Activated CD4-positive, CD25-positive, alpha-beta regulatory T cell treated with anti-CD3 and anti-CD28 coated beads, Interleukin-2, amount 50 U/mL, for 24 hours (primary cell): ENCODE data around the gene GLYATL3.

Experiments used
- ATAC-seq, 2 donors: fragments of 150-1000 bp; cut with Tn5 transposase; one replicate each; pipeline ENCODE4 v1.10.0; 2021; ENCODE audit warnings: mild to moderate bottlenecking in 1 of 2, moderate library complexity in 1 of 2

Gene GLYATL3

DNA sequence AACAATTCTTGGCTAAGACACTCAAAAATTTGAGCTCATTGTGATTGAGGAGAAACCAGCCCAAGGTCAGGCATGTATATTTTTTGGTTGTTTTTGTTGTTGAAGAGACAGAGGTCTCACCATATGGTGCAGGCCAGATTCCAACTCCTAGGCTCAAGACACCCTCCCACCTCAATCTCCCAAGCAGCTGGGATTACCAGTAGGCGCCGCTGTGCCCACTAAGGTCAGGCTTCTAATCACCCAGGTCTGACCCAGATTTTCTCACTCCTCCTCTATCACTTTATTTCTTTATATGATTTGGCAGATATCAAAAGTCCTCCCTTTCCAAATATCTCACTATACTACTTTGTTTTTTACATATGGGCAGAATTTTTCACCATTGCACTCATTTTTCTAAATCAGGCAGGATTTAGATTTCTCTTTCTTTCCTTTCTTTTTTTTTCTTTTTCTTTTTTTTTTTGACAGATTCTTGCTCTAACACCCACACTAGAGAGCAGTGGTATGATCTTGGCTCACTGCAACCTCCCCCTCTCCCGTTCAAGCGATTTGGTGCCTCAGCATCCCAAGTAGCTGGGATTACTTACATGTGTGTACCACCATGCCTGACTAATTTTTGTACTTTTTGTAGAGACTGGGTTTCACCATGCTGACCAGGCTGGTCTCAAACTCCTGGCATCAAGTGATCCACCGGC lies 49.0 kb downstream of the GLYATL3 start:
- no peak for ATAC-seq

DNA sequence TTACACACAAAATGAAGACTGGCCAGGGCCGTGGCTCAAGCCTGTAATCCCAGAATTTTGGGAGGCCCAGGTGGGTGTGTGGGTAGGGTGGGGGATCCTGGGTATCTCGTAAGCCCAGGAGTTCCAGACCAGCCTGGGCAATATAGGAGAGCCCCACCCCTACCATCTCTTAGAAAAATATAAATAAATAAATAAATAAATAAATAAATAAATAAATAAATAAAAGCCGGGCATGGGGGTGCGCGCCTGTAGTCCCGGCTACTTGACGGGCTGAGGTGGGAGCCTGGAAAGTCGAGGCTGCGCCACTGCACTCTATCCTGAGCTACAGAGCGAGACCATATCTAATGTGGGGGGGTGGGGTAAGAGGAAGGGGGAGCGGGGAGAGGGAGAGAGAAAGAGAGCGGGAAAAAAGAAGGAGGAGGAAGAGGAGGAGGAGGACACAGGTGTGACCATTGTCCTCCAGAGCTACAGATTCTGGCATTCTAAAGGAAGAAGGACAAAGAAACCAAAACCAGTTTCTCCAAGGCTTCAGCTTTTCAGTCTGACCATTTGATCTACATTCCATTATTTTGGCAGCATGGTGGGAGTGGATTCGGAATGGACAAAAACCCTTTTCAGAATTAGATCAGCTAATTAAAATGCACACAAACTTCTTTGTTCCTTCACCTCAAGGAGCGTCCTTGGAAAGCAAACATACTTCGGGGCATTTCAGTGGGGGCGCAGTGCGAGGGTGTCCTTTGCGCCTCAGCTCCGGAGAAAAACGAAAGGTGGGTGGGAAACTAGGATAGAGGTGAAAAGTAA lies 50.2 kb downstream of the GLYATL3 start:
- ATAC-seq: no peak

DNA sequence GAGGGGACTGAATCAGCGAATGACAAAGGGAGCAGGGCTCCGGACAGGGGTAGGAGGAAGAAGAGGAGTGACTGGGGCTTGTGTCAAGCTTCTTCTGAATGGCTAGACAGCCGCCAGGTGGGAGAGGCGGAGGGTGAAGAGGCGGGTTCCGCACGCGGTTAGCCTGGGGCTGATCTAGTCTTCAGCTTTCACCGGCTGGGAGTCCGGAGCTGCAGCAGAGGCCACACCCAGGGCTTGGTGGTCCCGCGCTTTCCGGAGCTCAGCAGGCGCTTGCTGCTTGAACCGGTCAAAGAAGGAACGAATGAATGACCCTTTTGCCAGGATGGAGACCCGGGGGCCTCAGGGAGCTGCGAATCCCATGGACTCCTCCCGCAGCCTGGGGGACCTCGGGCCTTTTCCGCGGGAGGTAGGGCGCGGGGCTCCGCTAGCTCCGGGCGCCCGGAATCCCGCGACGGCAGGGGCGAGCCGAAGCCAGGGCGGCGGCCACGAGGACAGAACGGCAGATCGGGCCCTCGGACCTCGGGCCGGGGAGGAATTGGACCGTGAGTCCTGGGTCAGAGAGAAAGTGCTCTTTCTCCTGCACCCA lies 50.9 kb downstream of the GLYATL3 start, which contains the start of gene C6orf141:
C6orf141 (plus strand) TSS at position 177 of the 586 bp plus-strand sequence; CDS start at position 302, 125 bp downstream.
- ATAC-seq: peak; percentile 36 to 48

DNA sequence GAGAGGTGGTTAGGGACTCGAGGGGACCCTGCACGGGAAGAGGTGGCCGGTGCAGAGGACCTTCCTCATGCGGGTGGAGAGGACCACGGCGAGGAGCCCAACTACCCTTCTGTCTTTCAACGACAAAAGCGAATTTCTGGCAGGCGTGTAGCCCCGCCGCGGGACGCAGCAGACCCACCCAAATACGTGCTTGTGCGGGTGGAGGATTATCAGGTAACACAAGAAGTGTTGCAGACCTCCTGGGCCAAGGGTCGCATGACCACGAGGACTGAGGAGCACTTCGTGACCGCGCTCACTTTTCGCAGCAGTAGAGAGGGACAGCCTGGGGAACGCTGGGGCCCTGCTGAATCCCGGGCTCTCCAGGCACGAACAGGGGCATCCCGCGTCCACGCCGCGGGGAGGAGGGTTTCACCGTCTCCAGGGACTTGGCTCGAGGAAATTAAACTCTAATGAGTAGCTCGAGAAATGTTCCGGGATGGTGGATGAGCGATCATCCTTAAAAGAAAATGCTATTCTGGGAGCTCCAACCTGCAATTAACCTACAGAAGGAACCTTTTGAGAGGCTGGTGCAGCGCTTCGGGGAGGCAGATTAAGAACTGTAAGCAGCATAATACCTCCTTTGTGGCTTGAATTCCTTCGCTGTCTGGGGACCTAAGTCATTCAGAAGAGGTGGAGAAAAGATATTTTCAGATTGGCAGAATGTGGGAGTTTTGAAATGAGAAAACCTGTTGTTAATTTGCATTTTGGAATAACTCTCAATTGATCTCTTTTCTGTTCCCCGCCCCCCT lies 51.5 kb downstream of the GLYATL3 start:
- peak in 1 of 2 donors; percentile 10 for ATAC-seq

DNA sequence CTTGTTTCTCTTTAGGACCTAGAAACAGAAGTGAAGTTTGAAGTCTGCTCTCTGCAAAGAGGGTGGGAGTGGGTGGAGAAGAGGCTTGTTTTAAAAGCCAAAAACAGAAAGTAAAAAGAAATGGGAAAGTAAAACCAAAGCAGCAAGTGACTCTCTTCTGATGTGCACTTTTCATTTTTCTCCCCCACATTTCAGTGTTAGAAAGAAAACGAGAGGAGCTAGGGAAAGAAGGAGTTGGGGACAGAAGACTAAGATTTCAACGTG lies 52.1 kb downstream of the GLYATL3 start:
- no peak for ATAC-seq

DNA sequence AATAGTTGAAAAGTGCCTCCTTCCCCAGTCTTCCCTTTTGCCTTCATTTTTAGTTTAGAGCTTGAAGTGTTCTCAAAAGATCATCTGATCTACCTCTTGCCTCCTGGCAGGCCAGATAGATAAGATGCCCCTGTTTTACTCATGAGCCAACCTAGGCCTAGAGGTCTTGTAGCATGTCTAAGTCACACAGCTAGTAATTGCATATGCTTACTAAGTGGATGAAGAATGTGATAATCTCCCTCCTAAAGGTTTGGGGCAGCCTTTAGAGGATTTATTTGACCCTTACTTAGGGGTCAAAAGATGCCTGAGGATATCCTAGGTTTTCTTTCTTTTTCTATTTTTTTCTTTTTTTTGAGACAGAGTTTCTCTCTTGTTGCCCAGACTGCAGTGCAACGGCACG lies 52.9 kb downstream of the GLYATL3 start:
- no peak for ATAC-seq

DNA sequence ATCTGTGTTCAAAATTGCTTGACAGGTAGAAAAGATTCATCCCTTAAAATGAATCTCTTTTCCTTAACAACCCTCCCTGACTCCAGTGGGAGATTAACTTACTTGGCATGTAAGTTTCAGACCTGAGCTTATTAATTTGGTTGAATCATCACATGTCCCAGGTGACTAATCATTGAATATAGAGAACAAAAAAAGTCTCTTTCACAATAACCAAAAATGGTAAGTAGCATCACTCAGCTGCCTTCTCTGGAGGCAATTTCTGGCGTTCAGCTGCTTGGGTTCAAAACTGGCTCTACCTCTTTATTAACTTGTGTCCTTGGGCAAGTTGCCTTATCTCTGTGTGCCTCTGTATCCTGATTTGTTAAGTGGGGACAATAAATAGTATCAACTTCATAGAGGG lies 53.7 kb downstream of the GLYATL3 start:
- ATAC-seq: no peak

DNA sequence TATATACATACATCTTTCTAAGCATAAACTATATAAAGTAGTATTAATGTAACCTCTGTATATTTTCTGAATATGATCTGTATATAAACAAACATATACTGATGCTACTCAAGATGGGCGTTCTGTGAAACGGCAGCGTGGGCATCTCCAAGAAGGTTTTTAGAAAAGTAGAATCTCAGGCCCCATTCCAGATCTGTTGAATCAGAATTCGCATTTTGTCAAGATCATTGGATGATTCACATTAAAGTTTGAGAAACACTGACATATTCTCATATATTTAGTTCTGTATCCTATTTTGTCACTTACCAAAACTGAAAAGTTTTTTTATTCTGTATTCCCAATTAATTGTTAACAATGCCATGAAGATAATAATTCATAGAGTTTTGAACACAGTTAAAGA lies 56.2 kb downstream of the GLYATL3 start:
- no peak for ATAC-seq

DNA sequence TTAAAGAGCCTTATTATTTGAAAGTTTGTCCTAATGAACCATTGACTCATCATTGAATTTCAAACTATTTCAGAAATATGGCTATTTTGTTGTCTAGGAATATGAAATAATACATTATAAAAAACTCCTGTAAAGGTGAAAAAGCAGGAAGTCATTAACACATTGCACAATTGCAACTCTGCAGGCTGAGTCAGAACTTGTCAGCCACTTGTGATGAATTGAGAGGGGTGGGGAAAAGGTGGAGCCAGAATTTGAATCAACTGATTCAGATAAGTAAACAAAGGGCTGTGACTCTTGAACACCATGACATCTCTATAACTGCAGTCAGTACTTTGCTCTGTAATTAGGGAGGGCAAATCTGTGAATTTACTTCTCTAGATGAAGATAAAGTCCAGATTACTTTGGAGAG lies 56.7 kb downstream of the GLYATL3 start:
- peak in 1 of 2 donors; percentile 45 for ATAC-seq

DNA sequence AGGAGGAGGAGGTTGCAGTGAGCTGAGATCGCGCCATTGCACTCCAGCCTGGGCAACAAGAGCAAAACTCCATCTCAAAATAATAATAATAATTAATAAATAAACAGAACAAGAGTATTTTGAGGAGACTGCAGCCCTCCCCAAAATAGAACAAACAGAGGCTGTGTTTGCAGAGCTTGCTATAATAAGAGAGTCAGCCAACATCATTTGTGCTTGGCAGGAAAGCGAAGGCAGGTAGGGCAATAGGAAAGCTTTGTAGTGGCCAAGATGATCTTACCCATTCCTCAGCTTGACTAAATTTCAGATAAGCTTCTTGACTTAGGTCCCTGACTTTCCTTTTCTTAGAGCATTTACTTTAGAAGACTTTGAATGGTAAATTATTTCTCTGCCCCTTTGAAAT lies 57.5 kb downstream of the GLYATL3 start:
- ATAC-seq: no peak

DNA sequence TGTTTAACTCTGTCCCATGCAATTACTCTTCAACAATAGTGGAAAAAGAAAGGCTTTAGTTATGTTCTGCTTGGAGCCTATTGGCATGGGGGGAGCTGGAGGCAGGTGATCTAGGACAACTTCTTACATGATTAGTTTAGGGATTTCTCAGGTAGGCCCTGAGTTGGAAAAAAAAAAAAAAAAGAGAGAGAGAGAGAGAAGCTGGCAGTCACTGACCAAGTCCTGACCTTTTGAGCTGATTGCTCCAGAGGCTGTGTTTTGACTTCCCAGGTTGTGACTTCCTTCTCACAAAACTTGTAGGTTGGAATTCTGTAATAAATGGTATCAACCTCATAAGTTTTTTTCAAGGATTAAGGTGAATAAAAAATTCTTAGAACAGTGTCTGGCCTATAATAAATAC lies 58.5 kb downstream of the GLYATL3 start:
- ATAC-seq: no peak

DNA sequence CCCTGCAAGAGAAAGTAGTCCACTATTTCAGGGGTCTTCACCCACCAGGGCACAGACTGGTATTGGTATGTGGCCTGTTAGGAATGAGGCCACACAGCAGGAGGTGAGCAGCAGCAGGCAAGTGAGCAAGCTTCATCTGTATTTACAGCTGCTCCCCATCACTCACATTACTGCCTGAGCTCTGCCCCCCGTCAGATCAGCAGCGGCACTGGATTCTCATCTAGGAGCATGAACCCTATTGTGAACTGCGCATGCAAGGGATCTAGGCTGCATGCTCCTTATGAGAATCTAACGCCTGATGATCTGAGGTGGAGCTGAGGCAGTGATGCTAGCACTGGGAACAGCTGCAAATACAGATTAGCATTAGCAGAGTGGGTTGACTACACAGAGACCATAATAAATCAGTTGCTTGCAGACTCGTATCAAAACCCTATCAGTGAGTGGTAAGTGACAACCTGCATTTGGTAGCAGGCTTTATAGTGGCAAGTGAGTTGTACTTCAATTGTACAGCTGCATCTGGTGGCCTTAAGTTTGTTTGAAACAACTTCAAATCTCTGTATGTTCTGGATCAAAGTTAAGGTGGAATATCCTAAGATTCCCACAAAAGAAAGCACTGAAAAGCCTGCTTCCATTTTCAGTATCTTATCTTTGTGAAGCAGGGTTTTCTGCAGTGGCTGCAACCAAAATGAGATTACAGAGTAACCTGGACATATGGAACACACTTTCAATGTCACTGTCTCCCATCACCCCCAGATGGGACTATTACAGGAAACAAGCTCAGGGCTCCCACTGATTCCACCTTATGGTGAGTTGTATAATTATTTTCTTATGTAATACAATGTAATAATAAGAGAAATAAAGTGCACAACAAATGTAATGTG lies 63.5 kb downstream of the GLYATL3 start:
- no peak for ATAC-seq

DNA sequence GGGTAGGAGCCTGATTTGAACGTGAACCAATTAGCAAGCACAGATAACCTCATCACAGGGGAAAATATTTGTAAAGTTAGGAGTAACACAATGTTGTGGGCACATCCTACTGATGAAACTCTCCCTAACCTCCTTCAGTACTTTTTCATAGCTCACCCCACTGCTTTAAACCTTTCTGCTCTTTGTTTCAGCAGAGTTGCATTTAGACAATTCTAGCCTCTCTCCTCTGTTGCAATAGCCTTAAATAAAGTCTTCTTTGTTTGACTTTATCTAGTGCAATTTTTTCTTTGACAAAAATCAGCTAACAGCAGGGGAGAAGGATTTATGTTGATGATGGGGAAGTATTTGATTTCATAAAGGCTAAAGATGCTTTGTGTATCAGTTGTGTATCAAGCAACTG lies 64.8 kb downstream of the GLYATL3 start:
- ATAC-seq: no peak

DNA sequence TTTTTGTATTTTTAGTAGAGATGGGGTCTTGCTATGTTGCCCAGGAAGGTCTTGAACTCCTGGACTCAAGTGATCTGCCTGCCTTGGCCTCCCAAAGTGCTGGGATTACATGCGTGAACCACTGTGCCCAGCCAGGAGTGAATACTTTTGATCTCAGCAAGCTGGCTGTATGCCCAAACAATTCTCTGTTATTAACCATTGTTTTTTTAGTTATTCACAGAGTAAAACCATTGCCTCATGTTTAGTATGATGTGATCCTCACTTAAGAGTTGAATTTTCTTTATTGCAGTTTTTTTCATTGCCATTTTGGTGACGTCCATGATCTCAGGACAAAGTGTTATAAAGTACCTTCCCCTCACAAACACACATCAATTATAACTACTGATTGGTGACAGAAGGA lies 65.5 kb downstream of the GLYATL3 start:
- ATAC-seq: no peak

DNA sequence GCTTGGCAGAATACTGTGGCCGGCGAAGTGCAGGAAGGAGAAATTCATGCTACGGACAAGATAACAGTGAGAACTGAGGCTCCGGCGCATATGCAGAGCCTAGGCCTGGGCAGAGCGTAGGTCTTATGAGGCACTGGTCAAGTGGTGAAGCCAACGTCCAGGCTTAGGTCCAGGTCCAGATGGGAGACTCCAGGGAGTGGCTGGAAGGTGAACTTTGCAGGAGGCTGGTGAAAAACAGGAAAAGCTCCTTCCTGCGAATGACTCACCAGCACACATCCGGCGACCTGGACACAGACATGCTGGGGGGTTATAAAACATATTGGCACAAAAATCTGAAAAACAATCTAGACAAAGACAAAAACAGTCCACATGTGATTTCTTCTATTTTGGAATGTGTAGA lies 66.1 kb downstream of the GLYATL3 start:
- ATAC-seq: no peak

DNA sequence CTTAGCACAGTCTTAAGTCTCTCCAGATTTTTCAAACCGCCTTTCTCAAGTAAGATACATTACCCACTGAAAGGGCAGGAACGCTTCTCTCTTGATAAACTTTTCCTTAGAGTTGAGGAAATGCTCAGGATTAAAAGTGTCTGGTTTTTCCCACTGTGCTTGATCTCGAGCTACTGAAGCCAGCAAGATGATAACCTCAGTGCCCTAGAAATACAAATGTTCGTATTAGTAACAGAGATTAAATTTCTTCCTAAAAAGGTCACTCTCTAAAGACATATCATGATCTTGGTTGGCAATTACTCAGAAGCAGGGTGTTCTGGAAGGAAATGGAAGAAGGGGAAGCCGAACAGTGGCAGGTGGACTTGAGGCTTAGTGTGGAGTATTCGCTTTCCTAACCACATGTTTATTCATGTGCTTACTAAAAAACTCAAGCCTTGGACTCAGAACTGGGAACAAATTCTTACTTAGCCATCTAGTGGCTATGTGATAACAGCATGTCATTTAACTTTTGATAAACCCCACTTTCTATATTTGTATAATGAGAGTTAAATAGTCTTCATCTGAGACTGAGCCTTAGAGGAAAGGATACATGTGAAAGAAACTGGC lies 70.9 kb downstream of the GLYATL3 start:
- ATAC-seq: no peak

DNA sequence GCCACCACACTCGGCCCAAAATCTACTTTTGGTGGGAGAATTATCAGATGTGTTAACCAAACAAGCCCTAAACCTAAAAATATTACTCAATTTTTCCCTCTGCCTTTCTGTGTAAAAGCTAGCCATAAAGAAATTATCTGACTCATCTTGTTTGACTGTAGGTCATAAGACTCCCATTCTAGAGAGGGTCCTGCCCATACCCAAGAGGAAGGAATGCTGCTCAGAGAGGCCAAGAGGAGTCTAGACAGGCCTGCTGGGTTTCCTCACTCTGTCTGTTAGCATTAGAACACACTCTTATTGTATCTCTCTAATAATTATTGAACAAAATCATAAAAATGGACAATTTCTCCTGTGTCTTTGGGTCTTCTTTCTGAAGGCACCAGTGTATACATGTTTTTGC lies 76.9 kb downstream of the GLYATL3 start:
- no peak for ATAC-seq
